K562 (cell line): ENCODE measurements around the gene STX2.

Source experiments
- HDAC6 ChIP-seq: IDR thresholded peaks from 2 replicates; pipeline ENCODE4 v1.6.1; 2012; ENCODE audit warnings: low read depth, mild to moderate bottlenecking, control low read depth, inconsistent platforms, low read length, moderate library complexity
- MXI1 ChIP-seq: IDR thresholded peaks from 2 replicates; pipeline ENCODE4 v1.6.1; 2011; ENCODE audit warnings: low read depth, mild to moderate bottlenecking, improper control_type of control experiment, low read length
- MYNN ChIP-seq, 2 experiments: sonication (generic); formaldehyde crosslinking in 1 of 2; IDR thresholded peaks; 2 replicates each; pipeline versions ENCODE4 v1.5.0 to v1.6.1; 2016 to 2020; ENCODE audit warnings: antibody characterized with exemption in 1 of 2, missing genetic modification reagents in 1 of 2
- POLR2AphosphoS5 ChIP-seq: IDR thresholded peaks from 2 replicates; pipeline ENCODE4 v1.6.1; 2011; ENCODE audit warnings: mild to moderate bottlenecking, low read depth, low read length, moderate library complexity; ENCODE audit not compliant: control insufficient read depth, insufficient read depth
- RFX5 ChIP-seq: IDR thresholded peaks from 2 replicates; pipeline ENCODE4 v1.6.1; 2011; ENCODE audit warnings: low read depth, mild to moderate bottlenecking, improper control_type of control experiment, low read length
- YBX1 ChIP-seq: fragments of 450-650 bp; IDR thresholded peaks from 2 replicates; pipeline ENCODE4 v1.7.1; 2016; ENCODE audit warnings: mild to moderate bottlenecking
- TF ChIP-seq, protein P1 (sequence below), 2 experiments: fragments of 450-650 bp in 1 of 2; sonication (generic) in 1 of 2; formaldehyde crosslinking in 1 of 2; IDR thresholded peaks; 2 replicates each; pipeline versions ENCODE4 v1.7.1 to v1.9.0; 2016 to 2022; ENCODE audit warnings: inconsistent platforms in 1 of 2, mild to moderate bottlenecking in 1 of 2, missing genetic modification reagents in 1 of 2

DNA sequence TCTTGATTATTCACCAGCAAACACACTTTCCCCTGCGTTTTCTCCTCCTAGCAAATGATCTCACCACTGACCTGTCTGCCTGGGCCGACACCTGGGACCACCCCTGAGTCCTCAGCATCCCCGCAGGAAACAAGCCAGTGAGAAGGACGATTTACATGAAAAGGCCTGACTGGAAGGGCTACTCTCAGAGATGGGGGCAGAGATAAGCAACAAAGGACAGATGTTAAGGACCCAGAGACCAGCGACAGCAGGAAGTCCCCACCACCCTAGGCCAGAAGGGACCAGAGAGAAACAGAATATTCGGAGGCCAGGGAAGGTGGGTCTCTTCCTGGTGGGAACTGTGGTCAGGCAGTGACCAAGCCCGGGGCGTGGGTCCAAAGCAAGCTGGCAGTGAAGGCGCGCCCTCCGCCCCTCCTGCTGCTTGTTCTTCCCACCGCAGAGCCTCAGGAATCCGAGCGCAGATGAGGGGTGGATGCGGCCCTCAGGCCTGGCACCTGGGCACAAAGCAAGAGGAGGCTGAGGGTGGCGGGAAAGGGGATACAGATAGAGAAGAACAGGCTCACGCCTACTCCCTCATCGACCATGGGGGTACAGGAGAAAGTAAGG is 55.8 kb downstream of the STX2 start:
- TF ChIP-seq POLR2AphosphoS5 (no peak), HDAC6 (no peak), MXI1 (no peak), MYNN (IDR thresholded peaks at IDR 0.05) (no peak), MYNN (CRISPR knock-in tag; IDR thresholded peaks at IDR 0.05) (no peak), YBX1 (no peak), RFX5 (no peak)
- TF ChIP-seq, protein P1, sequence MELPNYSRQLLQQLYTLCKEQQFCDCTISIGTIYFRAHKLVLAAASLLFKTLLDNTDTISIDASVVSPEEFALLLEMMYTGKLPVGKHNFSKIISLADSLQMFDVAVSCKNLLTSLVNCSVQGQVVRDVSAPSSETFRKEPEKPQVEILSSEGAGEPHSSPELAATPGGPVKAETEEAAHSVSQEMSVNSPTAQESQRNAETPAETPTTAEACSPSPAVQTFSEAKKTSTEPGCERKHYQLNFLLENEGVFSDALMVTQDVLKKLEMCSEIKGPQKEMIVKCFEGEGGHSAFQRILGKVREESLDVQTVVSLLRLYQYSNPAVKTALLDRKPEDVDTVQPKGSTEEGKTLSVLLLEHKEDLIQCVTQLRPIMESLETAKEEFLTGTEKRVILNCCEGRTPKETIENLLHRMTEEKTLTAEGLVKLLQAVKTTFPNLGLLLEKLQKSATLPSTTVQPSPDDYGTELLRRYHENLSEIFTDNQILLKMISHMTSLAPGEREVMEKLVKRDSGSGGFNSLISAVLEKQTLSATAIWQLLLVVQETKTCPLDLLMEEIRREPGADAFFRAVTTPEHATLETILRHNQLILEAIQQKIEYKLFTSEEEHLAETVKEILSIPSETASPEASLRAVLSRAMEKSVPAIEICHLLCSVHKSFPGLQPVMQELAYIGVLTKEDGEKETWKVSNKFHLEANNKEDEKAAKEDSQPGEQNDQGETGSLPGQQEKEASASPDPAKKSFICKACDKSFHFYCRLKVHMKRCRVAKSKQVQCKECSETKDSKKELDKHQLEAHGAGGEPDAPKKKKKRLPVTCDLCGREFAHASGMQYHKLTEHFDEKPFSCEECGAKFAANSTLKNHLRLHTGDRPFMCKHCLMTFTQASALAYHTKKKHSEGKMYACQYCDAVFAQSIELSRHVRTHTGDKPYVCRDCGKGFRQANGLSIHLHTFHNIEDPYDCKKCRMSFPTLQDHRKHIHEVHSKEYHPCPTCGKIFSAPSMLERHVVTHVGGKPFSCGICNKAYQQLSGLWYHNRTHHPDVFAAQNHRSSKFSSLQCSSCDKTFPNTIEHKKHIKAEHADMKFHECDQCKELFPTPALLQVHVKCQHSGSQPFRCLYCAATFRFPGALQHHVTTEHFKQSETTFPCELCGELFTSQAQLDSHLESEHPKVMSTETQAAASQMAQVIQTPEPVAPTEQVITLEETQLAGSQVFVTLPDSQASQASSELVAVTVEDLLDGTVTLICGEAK (IDR thresholded peaks at IDR 0.05): no peak
- TF ChIP-seq, protein P1 (CRISPR knock-in tag; IDR thresholded peaks at IDR 0.05): no peak
